Muscle of arm (tissue), 12 donors: Measurements from ENCODE around the gene SEM1. TPM values are rescaled to one million over a fixed set of nuclear protein-coding genes. Genes with fewer than 3 reads are reported as not detected.
"Not testable (repeated sequence)": the region's sequence is repeated elsewhere in the genome, so short reads cannot be mapped to it uniquely, and the experiment has no call there.

Experiments
- DNase-seq: peaks from one replicate; pipeline ENCODE4 v3.0.0-alpha.2; 2013
- polyA plus RNA-seq, 12 donors: library from polyadenylated mRNA; unstranded; fragments of 120-200 nt; gene quantifications; one replicate each; pipeline ENCODE4 v1.2.1, GENCODE V29; 2013; ENCODE audit not compliant: insufficient read length in 12 of 12

SEM1 gene
- polyA plus RNA-seq, 12 donors: 113 to 253 (median 152) TPM; not detected in 1

GRCh38 chr7:96713037-96713436 lies 3.4 kb upstream of the SEM1 start:
- DNase-seq: no peak

- no peak for DNase-seq
Observed at GRCh38 chr7:96710544-96710943, 898 bp upstream of the SEM1 start.

GRCh38 chr7:96708872-96709271 lies 774 bp downstream of the SEM1 start:
- DNase-seq: no peak

GRCh38 chr7:96707901-96708774 lies 1.5 kb downstream of the SEM1 start:
- DNase-seq: no peak

GRCh38 chr7:96701258-96701657 lies 8.4 kb downstream of the SEM1 start:
- no peak for DNase-seq

- no peak for DNase-seq
Observed at GRCh38 chr7:96700516-96700915, 9.1 kb downstream of the SEM1 start.

- no peak for DNase-seq
Observed at GRCh38 chr7:96699219-96699871, 10.3 kb downstream of the SEM1 start.

- DNase-seq: not testable (repeated sequence)
Observed at GRCh38 chr7:96698449-96698848, 11.2 kb downstream of the SEM1 start.

GRCh38 chr7:96697822-96698221 lies 11.8 kb downstream of the SEM1 start:
- no peak for DNase-seq

GRCh38 chr7:96695581-96695980 lies 14.1 kb downstream of the SEM1 start:
- no peak for DNase-seq

- no peak for DNase-seq
Observed at GRCh38 chr7:96694082-96694481, 15.6 kb downstream of the SEM1 start.

- no peak for DNase-seq
Observed at GRCh38 chr7:96691702-96692101, 17.9 kb downstream of the SEM1 start.

GRCh38 chr7:96689414-96689813 lies 20.2 kb downstream of the SEM1 start:
- DNase-seq: no peak

- no peak for DNase-seq
Observed at GRCh38 chr7:96686305-96686704, 23.3 kb downstream of the SEM1 start.

GRCh38 chr7:96685755-96686154 lies 23.9 kb downstream of the SEM1 start:
- no peak for DNase-seq

GRCh38 chr7:96685353-96685752 lies 24.3 kb downstream of the SEM1 start:
- no peak for DNase-seq

GRCh38 chr7:96679886-96680285 lies 29.8 kb downstream of the SEM1 start:
- no peak for DNase-seq

GRCh38 chr7:96676919-96677318 lies 32.7 kb downstream of the SEM1 start:
- no peak for DNase-seq

GRCh38 chr7:96675548-96675947 lies 34.1 kb downstream of the SEM1 start:
- DNase-seq: no peak

- no peak for DNase-seq
Observed at GRCh38 chr7:96674565-96674964, 35.1 kb downstream of the SEM1 start.

- DNase-seq: no peak
Observed at GRCh38 chr7:96671854-96672253, 37.8 kb downstream of the SEM1 start.

GRCh38 chr7:96670338-96671289 lies 39.0 kb downstream of the SEM1 start:
- no peak for DNase-seq
